Lower lobe of right lung (tissue), 2 donors: Measurements from ENCODE around the gene GLRA3. TPM values are rescaled to one million over a fixed set of nuclear protein-coding genes. Genes with fewer than 3 reads are reported as not detected.

Experiments
- ATAC-seq, 2 donors: fragments of 200-7000 bp; cut with Tn5 transposase; one replicate each; pipeline ENCODE4 v1.9.1; 2020 to 2022; ENCODE audit warnings: mild to moderate bottlenecking in 2 of 2, moderate library complexity in 2 of 2
- DNase-seq: peaks from one replicate; pipeline ENCODE4 v3.0.0-alpha.2; 2020
- H3K27ac ChIP-seq: fragments of 200-600 bp; one replicate; pipeline ENCODE4 v1.8.0; 2022
- H3K27me3 ChIP-seq: fragments of 200-600 bp; one replicate; pipeline ENCODE4 v1.8.0; 2022; ENCODE audit warnings: low read depth
- H3K36me3 ChIP-seq: fragments of 200-600 bp; one replicate; pipeline ENCODE4 v1.8.0; 2022; ENCODE audit warnings: mild to moderate bottlenecking
- H3K4me1 ChIP-seq: fragments of 200-600 bp; one replicate; pipeline ENCODE4 v1.8.0; 2022
- H3K4me3 ChIP-seq: fragments of 200-600 bp; one replicate; pipeline ENCODE4 v1.8.0; 2022; ENCODE audit warnings: mild to moderate bottlenecking
- H3K9me3 ChIP-seq: fragments of 200-600 bp; one replicate; pipeline ENCODE4 v1.8.0; 2022
- intact Hi-C: fragments of 100-400 bp; cut with DNase I; formaldehyde crosslinking; loops from one replicate; pipeline ENCODE4 v1.11.0; 2022
- total RNA-seq: library from RNA; stranded (reverse); fragmentation: NEBNext Ultra II Directional; extraction: Animal tissue kit (Norgen Biotek cat#: 25700); gene quantifications from one replicate; pipeline ENCODE4 v1.2.1, GENCODE V29; 2021
- TF ChIP-seq, protein P1 (sequence below): fragments of 200-600 bp; IDR thresholded peaks from one replicate; pipeline ENCODE4 v1.8.0; 2022; ENCODE audit warnings: antibody characterized with exemption, mild to moderate bottlenecking
- donor health status: DM: no; HTN: yes; CAD: no; lungs with severe emphysema.

The GLRA3 gene
- total RNA-seq, 1 donor from 2014 or later: not detected

DNA sequence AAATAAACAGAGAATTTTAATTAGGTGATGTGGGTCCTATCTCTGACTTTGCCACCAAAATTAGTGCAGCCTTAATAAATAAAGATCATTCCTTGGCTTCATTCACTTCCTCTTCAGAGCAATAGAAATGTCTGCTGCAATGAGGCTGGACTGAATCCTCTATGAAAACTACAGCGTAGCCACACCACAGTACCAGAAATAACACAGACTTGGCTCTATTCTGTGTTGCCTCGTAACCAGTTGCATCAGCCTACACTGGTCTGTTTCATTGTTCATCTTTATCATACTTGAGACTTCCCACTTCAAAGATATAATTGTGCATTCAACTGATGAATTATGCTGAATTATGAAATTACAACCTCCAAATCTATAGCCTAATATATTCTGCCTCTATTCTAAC, 15.8 kb downstream of the GLRA3 start:
- no peaks in the 10 kb centered on the region for H3K27me3 ChIP-seq
- peaks cover 3% of the 10 kb centered on the region for H3K9me3 ChIP-seq
- intact Hi-C loops: no loop called here
- H3K4me1 ChIP-seq: no peaks in the 10 kb centered on the region
- no peaks in the 10 kb centered on the region for H3K36me3 ChIP-seq
- ATAC-seq (no peak), DNase-seq (no peak)
- H3K4me3 ChIP-seq: no peak overlapping the region
- H3K27ac ChIP-seq: no peak overlapping the region
- TF ChIP-seq, protein P1, sequence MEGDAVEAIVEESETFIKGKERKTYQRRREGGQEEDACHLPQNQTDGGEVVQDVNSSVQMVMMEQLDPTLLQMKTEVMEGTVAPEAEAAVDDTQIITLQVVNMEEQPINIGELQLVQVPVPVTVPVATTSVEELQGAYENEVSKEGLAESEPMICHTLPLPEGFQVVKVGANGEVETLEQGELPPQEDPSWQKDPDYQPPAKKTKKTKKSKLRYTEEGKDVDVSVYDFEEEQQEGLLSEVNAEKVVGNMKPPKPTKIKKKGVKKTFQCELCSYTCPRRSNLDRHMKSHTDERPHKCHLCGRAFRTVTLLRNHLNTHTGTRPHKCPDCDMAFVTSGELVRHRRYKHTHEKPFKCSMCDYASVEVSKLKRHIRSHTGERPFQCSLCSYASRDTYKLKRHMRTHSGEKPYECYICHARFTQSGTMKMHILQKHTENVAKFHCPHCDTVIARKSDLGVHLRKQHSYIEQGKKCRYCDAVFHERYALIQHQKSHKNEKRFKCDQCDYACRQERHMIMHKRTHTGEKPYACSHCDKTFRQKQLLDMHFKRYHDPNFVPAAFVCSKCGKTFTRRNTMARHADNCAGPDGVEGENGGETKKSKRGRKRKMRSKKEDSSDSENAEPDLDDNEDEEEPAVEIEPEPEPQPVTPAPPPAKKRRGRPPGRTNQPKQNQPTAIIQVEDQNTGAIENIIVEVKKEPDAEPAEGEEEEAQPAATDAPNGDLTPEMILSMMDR: no peak

DNA sequence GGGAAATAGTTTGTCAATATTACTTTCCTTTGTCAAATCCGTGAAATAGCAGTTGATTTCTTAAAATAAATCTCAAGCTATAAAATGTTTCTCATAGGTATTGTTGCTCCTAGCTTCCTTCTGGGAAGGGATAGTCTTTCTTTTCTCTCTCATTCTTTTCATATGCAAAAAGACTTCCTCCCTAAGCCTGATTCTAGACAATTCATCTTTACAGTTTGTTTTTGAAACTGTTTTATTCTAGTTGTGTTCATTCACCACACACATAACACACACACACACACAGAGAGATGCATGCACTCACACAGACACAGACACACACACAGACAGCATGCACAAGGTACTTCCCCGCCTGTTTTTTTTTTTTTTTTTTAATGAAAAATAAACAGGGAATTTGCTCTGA, 18.2 kb downstream of the GLRA3 start:
- Histone ChIP-seq H3K4me1 (no peaks in the 10 kb centered on the region), H3K9me3 (peaks cover 3% of the 10 kb centered on the region), H3K4me3 (no peak overlapping the region), H3K27ac (no peak overlapping the region), H3K36me3 (no peaks in the 10 kb centered on the region), H3K27me3 (no peaks in the 10 kb centered on the region)
- ATAC-seq (no peak), DNase-seq (no peak)
- TF ChIP-seq, protein P1: no peak
- intact Hi-C loops: no loop called here

- TF ChIP-seq, protein P1: no peak
- intact Hi-C loops: no loop called here
- DNase-seq (no peak), ATAC-seq (no peak)
- Histone ChIP-seq H3K9me3 (no peaks in the 10 kb centered on the region), H3K4me1 (no peaks in the 10 kb centered on the region), H3K27ac (no peak overlapping the region), H3K27me3 (no peaks in the 10 kb centered on the region), H3K36me3 (no peaks in the 10 kb centered on the region), H3K4me3 (no peak overlapping the region)
Observed at GRCh38 chr4:174808836-174809235, 20.2 kb downstream of the GLRA3 start.

GRCh38 chr4:174808119-174808518, 20.9 kb downstream of the GLRA3 start:
- H3K9me3 ChIP-seq: no peaks in the 10 kb centered on the region
- intact Hi-C loops: no loop called here
- no peak overlapping the region for H3K4me3 ChIP-seq
- H3K4me1 ChIP-seq: no peaks in the 10 kb centered on the region
- H3K27ac ChIP-seq: no peak overlapping the region
- TF ChIP-seq, protein P1: no peak
- H3K36me3 ChIP-seq: no peaks in the 10 kb centered on the region
- DNase-seq (no peak), ATAC-seq (no peak)
- no peaks in the 10 kb centered on the region for H3K27me3 ChIP-seq

- ATAC-seq: no peak
- H3K27ac ChIP-seq: no peak overlapping the region
- no peaks in the 10 kb centered on the region for H3K27me3 ChIP-seq
- no peaks in the 10 kb centered on the region for H3K9me3 ChIP-seq
- no peak overlapping the region for H3K4me3 ChIP-seq
- H3K36me3 ChIP-seq: no peaks in the 10 kb centered on the region
- intact Hi-C loops: no loop called here
- TF ChIP-seq, protein P1: no peak
- DNase-seq: no peak
- H3K4me1 ChIP-seq: no peaks in the 10 kb centered on the region
Observed at GRCh38 chr4:174805746-174806145, 23.3 kb downstream of the GLRA3 start.
